Mucosa of rectum (tissue), 2 donors: ENCODE measurements around the gene ARFGAP3.
"Not testable (repeated sequence)": the region's sequence is repeated elsewhere in the genome, so short reads cannot be mapped to it uniquely, and the experiment has no call there.

Source experiments
- H3K27ac ChIP-seq, 2 donors: one replicate each; pipeline ENCODE4 v1.7.0; 2013; ENCODE audit warnings: inconsistent platforms in 2 of 2, low read depth in 2 of 2, low read length in 2 of 2
- H3K27me3 ChIP-seq, 2 donors: one replicate each; pipeline ENCODE4 v1.7.0; 2013; ENCODE audit warnings: low read length in 2 of 2; ENCODE audit not compliant: control insufficient read depth in 2 of 2, insufficient read depth in 2 of 2
- H3K36me3 ChIP-seq, 2 donors: one replicate each; pipeline ENCODE4 v1.7.0; 2013; ENCODE audit warnings: low read length in 2 of 2; ENCODE audit not compliant: control insufficient read depth in 2 of 2, insufficient read depth in 2 of 2
- H3K4me1 ChIP-seq, 2 donors: one replicate each; pipeline ENCODE4 v1.7.0; 2013; ENCODE audit warnings: low read length in 2 of 2, mild to moderate bottlenecking in 1 of 2; ENCODE audit not compliant: control insufficient read depth in 2 of 2, insufficient read depth in 2 of 2
- H3K4me3 ChIP-seq, 2 donors: one replicate each; pipeline ENCODE4 v1.7.0; 2013; ENCODE audit warnings: low read length in 2 of 2
- H3K9ac ChIP-seq, 2 donors: one replicate each; pipeline ENCODE4 v1.7.0; 2013; ENCODE audit warnings: low read length in 2 of 2, low read depth in 1 of 2, mild to moderate bottlenecking in 1 of 2
- H3K9me3 ChIP-seq, 2 donors: one replicate each; pipeline ENCODE4 v1.7.0; 2013; ENCODE audit warnings: low read length in 2 of 2; ENCODE audit not compliant: control insufficient read depth in 2 of 2
- donor health status: healthy.
- donor health status: Normal muscosa, but diverticular disease.

Gene ARFGAP3

DNA sequence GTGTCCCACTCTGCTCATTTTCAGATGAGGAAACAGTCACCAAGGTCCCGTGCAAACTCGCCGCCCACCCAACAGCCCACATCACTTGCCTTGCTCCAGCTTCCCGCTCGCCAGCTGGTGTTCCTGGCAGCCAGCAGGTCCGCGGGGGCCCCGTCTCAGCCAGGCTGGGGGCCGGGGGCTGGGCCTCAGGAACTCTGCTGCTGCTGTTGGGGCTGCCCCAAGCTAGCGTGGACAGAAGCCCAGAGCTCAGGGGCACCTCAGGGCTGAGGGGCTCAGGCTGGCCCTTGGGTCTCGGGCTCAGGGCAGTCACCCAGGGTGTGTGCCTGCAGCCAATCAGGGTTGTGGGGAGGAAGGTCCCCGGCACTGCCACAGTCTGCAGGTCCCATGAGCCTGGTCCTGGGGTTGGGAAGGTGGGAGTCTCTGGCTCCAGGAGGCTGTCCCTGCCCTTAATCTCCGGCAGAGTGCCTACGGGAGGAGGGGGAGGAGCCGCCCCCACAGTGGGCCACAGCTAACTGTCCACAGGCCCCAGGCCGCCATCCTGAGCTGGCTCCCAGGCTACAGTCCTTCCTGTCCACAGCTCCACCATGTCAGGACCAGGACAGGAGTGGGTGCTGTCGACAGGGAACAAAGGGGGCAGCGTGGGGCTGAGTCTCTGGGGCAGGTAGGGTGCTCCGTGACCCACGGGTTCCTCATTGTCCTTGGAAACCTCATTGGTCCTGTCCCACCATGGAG, 65.2 kb downstream of the ARFGAP3 start:
- Histone ChIP-seq H3K4me3 (no peak overlapping the region), H3K9me3 (no peaks in the 10 kb centered on the region), H3K9ac (peak overlapping the region in 1 of 2 donors; percentile 33), H3K36me3 (peaks cover 5 to 10% of the 10 kb centered on the region in 2 donors), H3K27me3 (no peaks in the 10 kb centered on the region), H3K4me1 (peaks cover 0 to 5% of the 10 kb centered on the region in 2 donors), H3K27ac (peak overlapping the region; percentile 52 to 62)

DNA sequence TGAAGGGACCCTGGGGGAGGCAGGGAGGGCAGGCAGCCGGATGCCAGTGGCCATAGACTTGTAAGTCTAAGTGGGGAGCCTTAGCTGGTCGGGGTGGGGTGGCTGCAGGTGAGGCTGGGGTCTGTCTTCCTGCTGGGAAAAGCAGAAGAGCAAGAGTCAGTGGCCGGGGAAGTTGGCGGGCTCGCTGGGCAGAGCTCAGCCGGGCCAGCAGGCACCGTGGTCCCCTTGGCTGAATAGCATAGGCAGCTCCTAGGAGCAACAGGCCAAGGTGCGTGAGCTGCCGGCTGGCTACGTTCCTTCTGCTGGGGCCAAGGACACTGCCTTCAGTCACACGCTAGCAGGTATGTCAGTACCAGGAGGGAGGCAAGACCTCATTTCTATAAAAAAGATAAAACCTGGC, 68.6 kb downstream of the ARFGAP3 start:
- Histone ChIP-seq H3K4me1 (peaks cover 0 to 5% of the 10 kb centered on the region in 2 donors), H3K4me3 (no peak overlapping the region), H3K9me3 (no peaks in the 10 kb centered on the region), H3K36me3 (no peaks in the 10 kb centered on the region), H3K27ac (no peak overlapping the region), H3K27me3 (no peaks in the 10 kb centered on the region), H3K9ac (no peak overlapping the region)

DNA sequence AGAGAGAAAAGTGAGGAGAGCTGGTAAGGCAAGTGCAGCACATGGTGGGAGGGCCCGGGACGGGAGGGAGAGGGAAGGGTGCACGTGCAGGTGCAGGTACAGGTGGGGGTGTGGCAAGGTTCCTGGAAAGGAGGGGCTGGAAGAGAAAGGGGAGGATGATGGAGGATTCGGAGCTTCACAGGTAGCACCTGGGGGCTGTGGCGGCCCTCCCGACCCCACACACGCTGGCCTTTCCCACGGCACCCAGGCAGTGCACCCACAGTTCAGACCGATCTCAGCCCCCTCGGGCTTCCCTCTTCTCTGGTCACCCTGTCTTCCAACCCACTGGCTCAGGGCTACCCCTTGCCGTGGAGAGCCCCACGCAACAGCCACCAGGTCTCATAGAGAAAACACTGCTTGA, 69.1 kb downstream of the ARFGAP3 start:
- Histone ChIP-seq H3K9me3 (no peaks in the 10 kb centered on the region), H3K4me3 (no peak overlapping the region), H3K27me3 (no peaks in the 10 kb centered on the region), H3K4me1 (peaks cover 0 to 5% of the 10 kb centered on the region in 2 donors), H3K27ac (no peak overlapping the region), H3K36me3 (no peaks in the 10 kb centered on the region), H3K9ac (no peak overlapping the region)

DNA sequence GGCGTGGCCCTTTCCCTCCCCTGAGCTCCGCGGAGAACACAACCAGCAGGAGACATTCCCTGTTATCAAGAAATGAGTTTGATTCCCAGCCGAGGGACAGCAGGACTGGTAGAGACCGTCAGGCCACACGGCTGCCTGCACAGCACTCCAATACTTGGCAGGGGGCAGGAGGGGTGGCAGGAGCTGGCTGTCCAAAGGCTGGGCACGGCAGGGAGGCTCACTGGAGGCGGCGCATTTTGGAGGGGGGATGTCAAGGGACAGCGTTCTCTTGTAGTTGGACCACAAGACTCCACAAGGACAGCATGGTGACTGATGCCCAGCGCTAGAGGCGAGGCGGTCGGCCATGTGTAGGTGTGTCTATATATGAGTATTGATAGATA, 69.7 kb downstream of the ARFGAP3 start:
- Histone ChIP-seq H3K9ac (no peak overlapping the region), H3K9me3 (no peaks in the 10 kb centered on the region), H3K36me3 (no peaks in the 10 kb centered on the region), H3K4me1 (peaks cover 0 to 5% of the 10 kb centered on the region in 2 donors), H3K4me3 (no peak overlapping the region), H3K27ac (no peak overlapping the region), H3K27me3 (no peaks in the 10 kb centered on the region)

DNA sequence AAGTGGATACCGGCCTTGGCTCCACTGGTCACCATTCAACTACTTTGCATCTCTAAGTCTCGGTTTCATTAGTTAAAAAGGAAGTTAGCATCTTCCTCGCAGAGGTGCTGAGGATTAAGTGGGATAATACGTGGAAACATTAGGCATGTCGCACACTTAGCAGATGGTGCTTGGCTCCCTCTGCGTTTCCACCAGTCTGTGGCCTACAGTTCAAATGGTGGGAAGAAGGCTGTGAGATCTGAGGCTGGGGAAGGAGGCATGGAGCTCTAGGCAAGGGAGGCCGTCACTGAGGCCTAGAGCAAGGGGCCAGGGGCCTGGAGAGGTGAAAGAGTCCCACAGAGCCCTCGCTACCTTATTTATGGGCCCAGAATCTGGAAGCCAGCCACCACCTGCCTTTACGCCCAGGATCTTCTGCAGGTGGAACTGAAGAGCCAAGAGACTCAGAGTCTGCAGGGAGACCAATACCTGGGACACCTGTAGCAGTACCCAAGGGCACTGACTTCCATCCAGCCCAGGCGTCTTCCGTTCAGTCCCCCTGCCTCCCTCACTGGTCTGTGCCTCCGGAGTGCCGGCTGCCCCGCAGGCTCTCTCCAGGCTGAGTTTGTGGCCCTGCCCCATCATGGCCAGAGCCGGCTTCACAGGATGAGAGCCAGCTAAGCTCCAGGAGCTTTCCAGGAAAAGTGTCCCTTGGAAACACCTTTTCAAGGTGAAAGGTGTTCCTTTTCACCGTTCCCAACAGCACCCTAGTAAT, 70.3 kb downstream of the ARFGAP3 start:
- Histone ChIP-seq H3K27ac (no peak overlapping the region), H3K4me3 (no peak overlapping the region), H3K27me3 (no peaks in the 10 kb centered on the region), H3K9ac (no peak overlapping the region), H3K4me1 (no peaks in the 10 kb centered on the region), H3K36me3 (no peaks in the 10 kb centered on the region), H3K9me3 (no peaks in the 10 kb centered on the region)

DNA sequence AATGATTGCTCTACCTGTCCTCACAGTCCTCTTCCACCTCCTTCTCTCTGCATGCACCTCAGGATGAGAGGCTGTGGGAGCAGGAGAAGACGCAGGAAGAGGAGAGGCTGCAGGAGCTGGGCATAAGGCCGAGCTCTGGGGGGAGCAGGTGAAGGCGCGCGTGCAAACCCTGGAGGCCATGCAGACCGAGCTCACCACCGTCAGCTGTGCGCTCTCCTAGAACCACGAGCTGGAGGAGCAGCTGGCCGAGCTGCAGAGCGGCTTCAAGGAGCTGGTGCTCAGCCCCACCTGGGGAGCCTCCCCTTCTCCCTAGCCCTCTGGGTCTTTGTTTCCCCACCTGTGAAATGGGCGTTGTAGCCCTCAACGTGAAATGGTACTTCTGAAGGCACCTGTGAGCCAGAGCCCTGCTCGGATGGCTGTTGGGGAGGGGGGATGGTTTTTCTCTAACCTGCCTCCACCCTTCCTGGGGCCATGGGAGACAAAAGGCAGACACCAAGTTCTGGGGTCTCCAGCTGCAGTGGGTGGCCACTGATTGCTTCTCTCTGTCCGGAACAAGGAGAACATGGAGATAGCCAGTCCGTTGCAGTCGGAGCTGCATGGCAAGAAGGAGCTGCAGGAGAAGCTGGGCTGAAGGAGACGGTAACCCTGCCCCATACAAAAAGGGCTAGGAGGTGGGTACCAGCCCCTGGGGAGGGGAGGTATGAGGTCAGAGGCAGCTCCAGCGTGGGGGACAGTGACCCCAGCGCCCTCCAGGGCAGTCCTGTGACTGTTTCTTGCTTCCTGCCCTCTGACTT, 71.2 kb downstream of the ARFGAP3 start:
- no peaks in the 10 kb centered on the region for H3K36me3 ChIP-seq

DNA sequence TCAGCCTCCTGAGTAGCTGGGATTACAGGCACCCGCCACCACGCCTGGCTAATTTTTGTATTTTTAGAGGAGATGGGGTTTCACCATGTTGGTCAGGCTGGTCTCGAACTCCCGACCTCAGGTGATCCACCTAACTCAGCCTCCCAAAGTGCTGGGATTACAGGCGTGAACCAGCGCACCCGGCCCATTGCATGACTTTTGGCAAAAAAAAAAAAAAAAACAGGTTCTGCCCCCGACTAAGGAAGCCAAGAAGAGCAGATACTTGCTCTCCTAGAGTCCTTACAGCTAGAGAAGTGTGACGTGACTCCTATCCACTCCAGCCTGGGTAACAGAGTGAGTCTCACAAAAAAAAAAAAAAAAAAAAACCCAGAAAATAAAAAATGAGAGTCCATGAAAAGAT, 74.8 kb downstream of the ARFGAP3 start:
- not testable (repeated sequence) for H3K4me1 ChIP-seq, H3K9ac ChIP-seq, H3K27me3 ChIP-seq, H3K9me3 ChIP-seq, H3K4me3 ChIP-seq, H3K36me3 ChIP-seq, H3K27ac ChIP-seq

More for the DNA sequence above, 71.2 kb downstream of the ARFGAP3 start:
- no peaks in the 10 kb centered on the region for H3K4me1 ChIP-seq
- no peak overlapping the region for H3K4me3 ChIP-seq
- H3K27ac ChIP-seq: no peak overlapping the region
- H3K27me3 ChIP-seq: no peaks in the 10 kb centered on the region
- H3K9ac ChIP-seq: no peak overlapping the region
- no peaks in the 10 kb centered on the region for H3K9me3 ChIP-seq

DNA sequence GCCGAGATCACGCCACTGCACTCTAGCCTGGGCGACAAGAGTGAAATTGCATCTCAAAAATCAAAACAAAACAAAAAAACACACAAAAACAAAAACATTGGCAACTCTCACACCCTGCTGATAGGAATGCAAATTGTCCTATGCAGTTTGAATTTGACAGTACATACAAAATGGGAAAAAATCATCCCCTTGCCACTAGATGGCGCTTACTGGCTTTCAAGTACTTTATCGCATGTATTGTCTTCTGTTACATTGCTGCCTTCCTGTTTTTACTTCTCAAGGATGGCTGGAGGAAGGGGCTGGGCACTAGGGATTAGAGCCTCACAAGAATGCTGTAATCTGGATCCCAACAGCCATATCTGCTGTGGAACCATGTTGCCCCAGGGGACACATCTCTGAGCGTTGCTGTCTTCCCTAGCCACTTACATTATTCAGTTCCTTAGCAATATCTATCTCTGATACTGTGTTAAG, 77.0 kb downstream of the ARFGAP3 start:
- Histone ChIP-seq H3K9ac (no peak overlapping the region), H3K27ac (no peak overlapping the region), H3K27me3 (no peaks in the 10 kb centered on the region), H3K4me1 (no peaks in the 10 kb centered on the region), H3K4me3 (no peak overlapping the region), H3K9me3 (no peaks in the 10 kb centered on the region), H3K36me3 (no peaks in the 10 kb centered on the region)

DNA sequence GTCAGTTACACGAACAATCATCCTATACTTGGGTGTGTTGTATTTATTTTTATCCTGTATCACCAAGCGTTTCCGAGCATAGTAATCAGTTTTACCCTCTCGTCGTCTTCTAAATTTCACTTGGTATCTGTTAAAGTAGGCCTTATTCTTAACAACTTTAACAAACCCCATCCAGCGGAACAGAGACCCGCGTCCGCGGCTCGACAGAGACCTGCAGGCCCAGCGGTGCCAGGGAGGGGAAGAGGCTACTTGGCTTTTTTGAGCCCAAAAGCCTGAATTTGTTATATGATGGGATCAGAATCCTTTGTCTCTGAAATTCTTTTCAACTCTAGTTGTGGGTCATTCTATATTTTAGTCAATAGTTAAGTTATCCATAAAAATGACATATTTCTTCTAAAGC, 79.9 kb downstream of the ARFGAP3 start:
- H3K27ac ChIP-seq: no peak overlapping the region
- H3K36me3 ChIP-seq: no peaks in the 10 kb centered on the region
- no peaks in the 10 kb centered on the region for H3K27me3 ChIP-seq
- no peaks in the 10 kb centered on the region for H3K9me3 ChIP-seq
- H3K4me3 ChIP-seq: no peak overlapping the region
- H3K4me1 ChIP-seq: no peaks in the 10 kb centered on the region
- H3K9ac ChIP-seq: no peak overlapping the region

DNA sequence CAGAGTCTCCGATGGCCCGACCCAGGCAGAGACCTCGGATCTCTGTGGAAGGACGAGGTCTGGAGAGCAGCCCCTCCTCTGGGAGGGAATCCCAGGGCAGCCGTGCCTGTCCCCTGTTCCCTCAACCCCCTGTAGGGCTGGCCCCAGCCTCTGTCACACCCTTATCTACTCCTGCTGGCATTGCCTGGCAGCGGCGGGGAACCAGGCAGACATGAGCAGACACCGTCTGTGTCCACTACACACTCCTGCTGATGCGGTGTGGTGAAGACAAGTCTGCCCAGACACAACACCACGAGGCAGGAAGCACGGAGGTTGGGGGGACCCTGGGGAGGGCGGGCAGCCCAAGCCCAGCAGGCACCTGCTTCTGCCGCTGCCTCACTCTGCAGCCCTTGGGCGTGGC, 83.9 kb downstream of the ARFGAP3 start:
- Histone ChIP-seq H3K27ac (no peak overlapping the region), H3K27me3 (peaks cover 0 to 8% of the 10 kb centered on the region in 2 donors)

More for the DNA sequence above, 83.9 kb downstream of the ARFGAP3 start:
- no peak overlapping the region for H3K9ac ChIP-seq
- peaks cover 8 to 10% of the 10 kb centered on the region in 2 donors for H3K4me1 ChIP-seq
- no peaks in the 10 kb centered on the region for H3K36me3 ChIP-seq
- no peaks in the 10 kb centered on the region for H3K9me3 ChIP-seq
- no peak overlapping the region for H3K4me3 ChIP-seq
